ENCODE data around the gene MICB.

DNA sequence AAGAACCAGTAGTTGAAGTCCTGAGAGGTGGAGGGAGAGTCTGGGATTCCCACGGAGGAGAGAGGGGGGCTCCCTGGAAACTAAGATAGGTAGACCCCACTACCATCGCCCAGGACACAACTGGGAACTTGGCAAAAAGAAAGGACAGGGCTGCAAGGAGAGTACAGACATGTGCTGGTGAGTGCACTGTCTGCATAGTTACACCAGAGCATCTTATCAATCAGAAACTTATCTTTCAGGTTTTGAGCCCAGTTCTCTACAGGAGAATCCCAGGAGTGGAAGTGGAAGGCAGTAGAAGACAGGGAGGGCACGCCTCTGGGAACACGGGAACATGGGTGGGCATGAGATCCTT is 61.6 kb downstream of the MICB start:
- no peak for TF ChIP-seq POLR2A (IDR thresholded peaks at IDR 0.05)
- TF ChIP-seq, protein P1, sequence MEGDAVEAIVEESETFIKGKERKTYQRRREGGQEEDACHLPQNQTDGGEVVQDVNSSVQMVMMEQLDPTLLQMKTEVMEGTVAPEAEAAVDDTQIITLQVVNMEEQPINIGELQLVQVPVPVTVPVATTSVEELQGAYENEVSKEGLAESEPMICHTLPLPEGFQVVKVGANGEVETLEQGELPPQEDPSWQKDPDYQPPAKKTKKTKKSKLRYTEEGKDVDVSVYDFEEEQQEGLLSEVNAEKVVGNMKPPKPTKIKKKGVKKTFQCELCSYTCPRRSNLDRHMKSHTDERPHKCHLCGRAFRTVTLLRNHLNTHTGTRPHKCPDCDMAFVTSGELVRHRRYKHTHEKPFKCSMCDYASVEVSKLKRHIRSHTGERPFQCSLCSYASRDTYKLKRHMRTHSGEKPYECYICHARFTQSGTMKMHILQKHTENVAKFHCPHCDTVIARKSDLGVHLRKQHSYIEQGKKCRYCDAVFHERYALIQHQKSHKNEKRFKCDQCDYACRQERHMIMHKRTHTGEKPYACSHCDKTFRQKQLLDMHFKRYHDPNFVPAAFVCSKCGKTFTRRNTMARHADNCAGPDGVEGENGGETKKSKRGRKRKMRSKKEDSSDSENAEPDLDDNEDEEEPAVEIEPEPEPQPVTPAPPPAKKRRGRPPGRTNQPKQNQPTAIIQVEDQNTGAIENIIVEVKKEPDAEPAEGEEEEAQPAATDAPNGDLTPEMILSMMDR (IDR thresholded peaks at IDR 0.05) = no peak
